ENCODE data around the gene PIK3C2G. TPM values are rescaled to one million over a fixed set of nuclear protein-coding genes. Genes with fewer than 3 reads are reported as not detected.

PIK3C2G gene
- total and polyA plus RNA-seq, 10 of the 15 experiments (the other 5 are each of a cell fraction or from before 2014, with no cell fraction given): not detected

GRCh38 chr12:18422871-18423270 lies 161.6 kb downstream of the PIK3C2G start:
- CTCF ChIA-PET: no interaction called here
- no peak overlapping the region for H3K9ac ChIP-seq (ENCODE audit: control insufficient read depth, insufficient read depth, low read length)
- no peaks in the 10 kb centered on the region for H3K4me1 ChIP-seq (ENCODE audit: control insufficient read depth, insufficient read depth, low read length)
- H4K20me1 ChIP-seq (ENCODE audit: control insufficient read depth, insufficient read depth): no peaks in the 10 kb centered on the region
- no peaks in the 10 kb centered on the region for H3K27me3 ChIP-seq (replicated peaks in 1 of 2; ENCODE audit: control insufficient read depth in 2 of 2, insufficient read depth in 2 of 2, low read length in 1 of 2)
- RAD21 ChIA-PET (ENCODE audit: unreplicated experiment): no interaction called here
- no peak overlapping the region for H2AFZ ChIP-seq (ENCODE audit: control insufficient read depth, low read depth, low read length)
- intact Hi-C loops (cut with micrococcal nuclease; ENCODE audit: unreplicated experiment) (no loop called here), in situ Hi-C loops (cut with MboI) (no loop called here)
- ATAC-seq (no peak), FAIRE-seq (no peak), DNase-seq (ENCODE audit: low read depth, low spot score) (no peak)
- H3K4me3 ChIP-seq: no peak overlapping the region
- BruUV-seq (replicated peaks): no TSS peak
- POLR2A ChIA-PET: no interaction called here
- H3K27ac ChIP-seq (ENCODE audit: control insufficient read depth, insufficient read depth): no peak overlapping the region
- TF ChIP-seq STAT3 (IDR thresholded peaks at IDR 0.05; ENCODE audit: low read depth, low read length): no peak
- TF ChIP-seq CREB1 (IDR thresholded peaks at IDR 0.05; ENCODE audit: low read depth): no peak
- TF ChIP-seq MEF2A (IDR thresholded peaks at IDR 0.05; ENCODE audit: insufficient read depth, low read depth, low read length): no peak
- TF ChIP-seq NKRF (conservative IDR thresholded peaks at IDR 0.05): no peak
- TF ChIP-seq ZBTB33 (IDR thresholded peaks at IDR 0.05): no peak
- no peak for TF ChIP-seq MYC (IDR thresholded peaks at IDR 0.05; ENCODE audit: insufficient read depth, insufficient read length, insufficient replicate concordance, low read length, severe bottlenecking)
- TF ChIP-seq POLR2AphosphoS2 (IDR thresholded peaks at IDR 0.05; ENCODE audit: low read depth, low read length): no peak
- TF ChIP-seq ZBED1 (IDR thresholded peaks at IDR 0.05; ENCODE audit: borderline replicate concordance): no peak
- TF ChIP-seq CBFB (IDR thresholded peaks at IDR 0.05; ENCODE audit: low read depth): no peak
- no peak for TF ChIP-seq CEBPB (IDR thresholded peaks at IDR 0.05; ENCODE audit: borderline replicate concordance in 1 of 2, low read depth in 2 of 2, low read length in 2 of 2)
- no peak for TF ChIP-seq JUNB (IDR thresholded peaks at IDR 0.05)
- TF ChIP-seq ZNF24 (IDR thresholded peaks at IDR 0.05): no peak
- no peak for TF ChIP-seq E2F4 (IDR thresholded peaks at IDR 0.05; ENCODE audit: low read depth, low read length)
- no peak for TF ChIP-seq SRF (IDR thresholded peaks at IDR 0.05; ENCODE audit: low read depth in 2 of 2, low read length in 2 of 2)
- TF ChIP-seq WRNIP1 (IDR thresholded peaks at IDR 0.05; ENCODE audit: borderline replicate concordance, low read depth, low read length): no peak
- TF ChIP-seq HDAC2 (IDR thresholded peaks at IDR 0.05): no peak
- no peak overlapping the region for H3K4me2 ChIP-seq (ENCODE audit: control insufficient read depth, insufficient read depth)
- SMC1A ChIA-PET (ENCODE audit: uncharacterized antibody, unreplicated experiment): no interaction called here
- no peaks in the 10 kb centered on the region for H3K9me3 ChIP-seq (replicated peaks; ENCODE audit: control insufficient read depth, insufficient read depth, low read length)
- H3K36me3 ChIP-seq (ENCODE audit: control insufficient read depth in 2 of 2, insufficient read depth in 2 of 2, low read length in 1 of 2): no peaks in the 10 kb centered on the region
- H3K79me2 ChIP-seq (ENCODE audit: control insufficient read depth, insufficient read depth, low read length): no peaks in the 10 kb centered on the region

Measured in GM12878 (cell line).